ENCODE data around the gene CLGN. TPM values are rescaled to one million over a fixed set of nuclear protein-coding genes. Genes with fewer than 3 reads are reported as not detected.
A peak's percentile ranks its signal among the peaks of the same experiment; 100 is the strongest.
"Not testable (repeated sequence)": the region's sequence is repeated elsewhere in the genome, so short reads cannot be mapped to it uniquely, and the experiment has no call there.

The CLGN gene
- 0.59 TPM for total RNA-seq

- peak; percentile 29 for DNase-seq
These were observed at the start of gene CLGN for GRCh38 chr4:140427106-140427918. Gene CLGN (minus strand): TSS chr4:140427648. CDS start chr4:140413078, 14,570 bp downstream.

- no peak for DNase-seq
These were observed 44.7 kb upstream of the CLGN start for GRCh38 chr4:140472156-140472555.

- no peak for DNase-seq
These were observed 42.6 kb upstream of the CLGN start for GRCh38 chr4:140469791-140470733.

- DNase-seq, result no peak
These were observed 38.7 kb upstream of the CLGN start for GRCh38 chr4:140466146-140466545.

- DNase-seq, result no peak
These were observed 36.2 kb upstream of the CLGN start for GRCh38 chr4:140463614-140464013.

GRCh38 chr4:140463182-140463581 is 35.7 kb upstream of the CLGN start:
- DNase-seq, result no peak

- no peak for DNase-seq
These were observed 22.9 kb upstream of the CLGN start for GRCh38 chr4:140450352-140450751.

- DNase-seq, result no peak
These were observed 21.4 kb upstream of the CLGN start for GRCh38 chr4:140448830-140449229.

- no peak for DNase-seq
These were observed 20.7 kb upstream of the CLGN start for GRCh38 chr4:140448162-140448561.

- DNase-seq, result not testable (repeated sequence)
These were observed 16.9 kb upstream of the CLGN start for GRCh38 chr4:140444347-140444746.

GRCh38 chr4:140439644-140440142 is 12.2 kb upstream of the CLGN start:
- no peak for DNase-seq

GRCh38 chr4:140427919-140428471 is 547 bp upstream of the CLGN start:
- DNase-seq, result no peak

GRCh38 chr4:140426610-140427105 is 790 bp downstream of the CLGN start:
- DNase-seq, result no peak

- DNase-seq, result no peak
These were observed 4.3 kb downstream of the CLGN start for GRCh38 chr4:140423106-140423505.

GRCh38 chr4:140413130-140413969 is 14.1 kb downstream of the CLGN start:
- not testable (repeated sequence) for DNase-seq

- DNase-seq, result no peak
These were observed 18.5 kb downstream of the CLGN start for GRCh38 chr4:140408974-140409373.

GRCh38 chr4:140406292-140406691 is 21.2 kb downstream of the CLGN start:
- no peak for DNase-seq

GRCh38 chr4:140400111-140400510 is 27.3 kb downstream of the CLGN start:
- DNase-seq, result no peak

- no peak for DNase-seq
These were observed 31.8 kb downstream of the CLGN start for GRCh38 chr4:140395668-140396067.

GRCh38 chr4:140388015-140388414 is 39.4 kb downstream of the CLGN start:
- no peak for DNase-seq

- DNase-seq, result no peak
These were observed 44.7 kb downstream of the CLGN start for GRCh38 chr4:140382732-140383131.

- DNase-seq, result no peak
These were observed 53.3 kb downstream of the CLGN start for GRCh38 chr4:140374130-140374477.

All from skin of body (tissue), 2 donors.